ENCODE measurements around the gene PRR20G. TPM values are rescaled to one million over a fixed set of nuclear protein-coding genes. Genes with fewer than 3 reads are reported as not detected.

The PRR20G gene
- total RNA-seq, 1 experiment from 2014 or later, result not detected

GRCh38 chr3:127277561-127277960 is 10.3 kb downstream of the PRR20G start:
- Histone ChIP-seq H3K9ac (ENCODE audit: low read length) (no peak overlapping the region), H3K36me3 (ENCODE audit: insufficient read depth, low read length) (no peaks in the 10 kb centered on the region), H3K79me2 (ENCODE audit: low read length) (no peaks in the 10 kb centered on the region), H3K4me3 (ENCODE audit: low read length) (no peak overlapping the region), H3K4me1 (ENCODE audit: low read length) (no peaks in the 10 kb centered on the region), H2AFZ (ENCODE audit: low read length) (no peak overlapping the region), H3K4me2 (ENCODE audit: low read depth, low read length, poor library complexity, severe bottlenecking) (no peak overlapping the region), H3K9me3 (ENCODE audit: low read length) (no peaks in the 10 kb centered on the region), H4K20me1 (ENCODE audit: insufficient read depth, low read depth, low read length) (no peaks in the 10 kb centered on the region), H3K27me3 (ENCODE audit: low read length) (no peaks in the 10 kb centered on the region), H3K9me2 (replicated peaks; ENCODE audit: insufficient read depth, low read length) (no peaks in the 10 kb centered on the region), H3K27ac (ENCODE audit: low read length) (no peak overlapping the region)
- no peak for DNase-seq

DNA sequence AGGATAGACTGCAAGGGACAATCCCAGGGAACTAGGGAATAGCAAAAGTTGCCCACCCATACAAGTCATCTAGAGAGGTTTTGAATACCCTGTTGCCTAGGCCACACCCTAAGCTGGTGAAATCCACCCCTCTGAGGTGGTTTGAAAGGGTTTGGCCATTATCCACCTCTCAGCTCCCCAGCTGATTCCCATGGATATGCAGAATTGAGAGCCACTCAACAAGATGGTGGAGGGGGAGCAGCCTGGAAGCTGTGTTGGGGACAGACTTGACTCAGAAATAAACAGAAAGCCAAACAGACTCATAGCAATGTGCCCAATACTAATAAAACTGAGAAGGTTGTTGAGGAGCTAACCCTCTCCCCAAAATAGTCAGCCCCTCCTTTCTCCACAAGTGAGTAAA is 10.9 kb downstream of the PRR20G start:
- DNase-seq, result no peak
- H3K79me2 ChIP-seq (ENCODE audit: low read length), result no peaks in the 10 kb centered on the region
- H3K9ac ChIP-seq (ENCODE audit: low read length), result no peak overlapping the region
- H2AFZ ChIP-seq (ENCODE audit: low read length), result no peak overlapping the region
- no peak overlapping the region for H3K27ac ChIP-seq (ENCODE audit: low read length)
- H3K4me2 ChIP-seq (ENCODE audit: low read depth, low read length, poor library complexity, severe bottlenecking), result no peak overlapping the region
- no peaks in the 10 kb centered on the region for H3K4me1 ChIP-seq (ENCODE audit: low read length)
- no peaks in the 10 kb centered on the region for H3K9me3 ChIP-seq (ENCODE audit: low read length)
- H3K4me3 ChIP-seq (ENCODE audit: low read length), result no peak overlapping the region
- no peaks in the 10 kb centered on the region for H3K27me3 ChIP-seq (ENCODE audit: low read length)
- H3K9me2 ChIP-seq (replicated peaks; ENCODE audit: insufficient read depth, low read length), result no peaks in the 10 kb centered on the region
- no peaks in the 10 kb centered on the region for H3K36me3 ChIP-seq (ENCODE audit: insufficient read depth, low read length)
- no peaks in the 10 kb centered on the region for H4K20me1 ChIP-seq (ENCODE audit: insufficient read depth, low read depth, low read length)

GRCh38 chr3:127276396-127276795 is 11.4 kb downstream of the PRR20G start:
- Histone ChIP-seq H3K9me3 (ENCODE audit: low read length) (no peaks in the 10 kb centered on the region), H3K36me3 (ENCODE audit: insufficient read depth, low read length) (no peaks in the 10 kb centered on the region), H3K4me2 (ENCODE audit: low read depth, low read length, poor library complexity, severe bottlenecking) (no peak overlapping the region), H3K9me2 (replicated peaks; ENCODE audit: insufficient read depth, low read length) (no peaks in the 10 kb centered on the region), H4K20me1 (ENCODE audit: insufficient read depth, low read depth, low read length) (no peaks in the 10 kb centered on the region), H3K9ac (ENCODE audit: low read length) (no peak overlapping the region), H3K27ac (ENCODE audit: low read length) (no peak overlapping the region), H3K79me2 (ENCODE audit: low read length) (no peaks in the 10 kb centered on the region), H3K27me3 (ENCODE audit: low read length) (no peaks in the 10 kb centered on the region), H3K4me1 (ENCODE audit: low read length) (no peaks in the 10 kb centered on the region), H2AFZ (ENCODE audit: low read length) (no peak overlapping the region), H3K4me3 (ENCODE audit: low read length) (no peak overlapping the region)
- no peak for DNase-seq

GRCh38 chr3:127275287-127275781 is 12.5 kb downstream of the PRR20G start:
- H3K4me2 ChIP-seq (ENCODE audit: low read depth, low read length, poor library complexity, severe bottlenecking), result no peak overlapping the region
- no peak overlapping the region for H2AFZ ChIP-seq (ENCODE audit: low read length)
- no peaks in the 10 kb centered on the region for H3K27me3 ChIP-seq (ENCODE audit: low read length)
- H4K20me1 ChIP-seq (ENCODE audit: insufficient read depth, low read depth, low read length), result no peaks in the 10 kb centered on the region
- H3K79me2 ChIP-seq (ENCODE audit: low read length), result no peaks in the 10 kb centered on the region
- no peaks in the 10 kb centered on the region for H3K9me2 ChIP-seq (replicated peaks; ENCODE audit: insufficient read depth, low read length)
- no peaks in the 10 kb centered on the region for H3K9me3 ChIP-seq (ENCODE audit: low read length)
- H3K4me1 ChIP-seq (ENCODE audit: low read length), result no peaks in the 10 kb centered on the region
- no peak overlapping the region for H3K4me3 ChIP-seq (ENCODE audit: low read length)
- no peaks in the 10 kb centered on the region for H3K36me3 ChIP-seq (ENCODE audit: insufficient read depth, low read length)
- DNase-seq, result no peak
- H3K9ac ChIP-seq (ENCODE audit: low read length), result no peak overlapping the region
- no peak overlapping the region for H3K27ac ChIP-seq (ENCODE audit: low read length)

DNA sequence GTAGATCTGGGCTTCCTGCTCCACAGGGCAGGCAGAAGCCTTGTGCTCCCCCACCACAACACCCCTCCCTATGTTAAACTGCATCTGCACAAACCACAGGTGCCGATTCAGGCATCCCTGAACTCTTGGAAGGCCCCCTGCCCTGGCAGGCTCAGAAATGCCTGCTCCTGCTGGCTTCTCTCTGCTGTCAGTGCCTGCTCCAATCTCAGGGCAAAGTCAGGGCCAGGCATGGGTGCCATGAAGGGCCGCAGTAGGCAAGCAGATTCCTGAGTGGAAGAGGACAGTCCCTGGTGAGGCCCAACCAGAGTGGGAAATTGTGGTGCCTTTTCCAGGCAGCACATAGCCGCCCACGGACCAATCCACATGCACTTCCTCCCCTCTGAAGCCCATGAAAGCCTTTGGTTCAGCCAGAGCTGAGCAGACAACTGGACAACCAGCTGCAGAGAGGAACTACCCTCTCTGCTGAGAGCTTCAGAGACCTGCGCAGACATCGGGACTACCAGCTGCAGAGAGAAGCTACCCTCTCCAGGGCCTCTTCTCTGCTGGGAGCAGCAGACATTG is 13.6 kb downstream of the PRR20G start:
- H3K27ac ChIP-seq (ENCODE audit: low read length), result no peak overlapping the region
- H3K4me2 ChIP-seq (ENCODE audit: low read depth, low read length, poor library complexity, severe bottlenecking), result no peak overlapping the region
- no peaks in the 10 kb centered on the region for H3K9me2 ChIP-seq (replicated peaks; ENCODE audit: insufficient read depth, low read length)
- H3K9ac ChIP-seq (ENCODE audit: low read length), result no peak overlapping the region
- no peaks in the 10 kb centered on the region for H3K4me1 ChIP-seq (ENCODE audit: low read length)
- H3K4me3 ChIP-seq (ENCODE audit: low read length), result no peak overlapping the region
- no peaks in the 10 kb centered on the region for H3K27me3 ChIP-seq (ENCODE audit: low read length)
- H3K9me3 ChIP-seq (ENCODE audit: low read length), result no peaks in the 10 kb centered on the region
- no peaks in the 10 kb centered on the region for H4K20me1 ChIP-seq (ENCODE audit: insufficient read depth, low read depth, low read length)
- H3K36me3 ChIP-seq (ENCODE audit: insufficient read depth, low read length), result no peaks in the 10 kb centered on the region
- DNase-seq, result no peak
- no peak overlapping the region for H2AFZ ChIP-seq (ENCODE audit: low read length)
- no peaks in the 10 kb centered on the region for H3K79me2 ChIP-seq (ENCODE audit: low read length)

DNA sequence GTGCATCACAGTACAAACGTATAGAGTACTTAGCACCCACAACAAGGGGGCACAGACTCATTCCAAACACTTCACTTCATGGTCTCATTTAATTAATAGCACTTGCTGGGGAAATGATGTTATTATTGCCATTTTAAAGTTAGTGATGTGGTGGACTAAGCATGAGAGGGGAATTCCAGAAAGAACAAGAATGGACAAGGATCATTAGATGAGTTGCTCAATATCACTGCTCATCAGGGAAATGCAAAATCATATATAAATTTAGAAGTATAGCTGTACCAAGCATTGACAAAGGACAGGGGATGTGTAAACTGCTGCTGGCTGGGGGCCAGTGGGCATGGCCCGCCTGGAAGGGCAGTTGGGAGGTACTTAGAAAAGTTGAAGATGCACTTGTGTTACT is 14.6 kb downstream of the PRR20G start:
- Histone ChIP-seq H3K27ac (ENCODE audit: low read length) (no peak overlapping the region), H2AFZ (ENCODE audit: low read length) (no peak overlapping the region), H3K9me2 (replicated peaks; ENCODE audit: insufficient read depth, low read length) (no peaks in the 10 kb centered on the region), H3K9ac (ENCODE audit: low read length) (no peak overlapping the region), H3K27me3 (ENCODE audit: low read length) (no peaks in the 10 kb centered on the region), H3K36me3 (ENCODE audit: insufficient read depth, low read length) (no peaks in the 10 kb centered on the region), H3K9me3 (ENCODE audit: low read length) (no peaks in the 10 kb centered on the region), H3K79me2 (ENCODE audit: low read length) (no peaks in the 10 kb centered on the region), H4K20me1 (ENCODE audit: insufficient read depth, low read depth, low read length) (no peaks in the 10 kb centered on the region), H3K4me3 (ENCODE audit: low read length) (no peak overlapping the region), H3K4me1 (ENCODE audit: low read length) (no peaks in the 10 kb centered on the region), H3K4me2 (ENCODE audit: low read depth, low read length, poor library complexity, severe bottlenecking) (no peak overlapping the region)
- no peak for DNase-seq

DNA sequence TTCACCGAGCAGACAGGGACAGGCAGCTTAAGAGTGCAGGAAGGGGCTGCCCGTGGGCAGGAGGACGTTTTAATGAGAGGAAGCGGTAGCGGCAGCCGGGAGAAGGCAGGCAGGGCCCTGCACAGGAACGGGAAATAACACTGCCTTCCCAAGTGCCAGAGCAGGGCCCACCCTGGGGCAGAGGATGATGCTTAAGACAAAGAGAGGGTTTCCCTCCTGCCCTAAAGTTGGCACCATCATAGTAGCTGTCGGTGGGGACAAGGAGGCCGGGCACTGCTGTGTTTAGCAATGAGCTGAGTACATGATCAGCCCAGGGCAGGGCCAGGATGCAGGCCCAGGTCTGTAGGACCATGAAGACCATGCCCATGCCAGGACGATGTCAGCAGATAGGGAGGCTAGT is 21.7 kb downstream of the PRR20G start:
- Histone ChIP-seq H3K27ac (ENCODE audit: low read length) (no peak overlapping the region), H3K9ac (ENCODE audit: low read length) (no peak overlapping the region), H3K4me1 (ENCODE audit: low read length) (no peaks in the 10 kb centered on the region), H3K27me3 (ENCODE audit: low read length) (no peaks in the 10 kb centered on the region), H3K9me3 (ENCODE audit: low read length) (no peaks in the 10 kb centered on the region), H3K4me3 (ENCODE audit: low read length) (no peak overlapping the region), H4K20me1 (ENCODE audit: insufficient read depth, low read depth, low read length) (no peaks in the 10 kb centered on the region), H3K4me2 (ENCODE audit: low read depth, low read length, poor library complexity, severe bottlenecking) (no peak overlapping the region), H2AFZ (ENCODE audit: low read length) (no peak overlapping the region), H3K36me3 (ENCODE audit: insufficient read depth, low read length) (no peaks in the 10 kb centered on the region), H3K9me2 (replicated peaks; ENCODE audit: insufficient read depth, low read length) (no peaks in the 10 kb centered on the region), H3K79me2 (ENCODE audit: low read length) (no peaks in the 10 kb centered on the region)
- DNase-seq, result no peak

DNA sequence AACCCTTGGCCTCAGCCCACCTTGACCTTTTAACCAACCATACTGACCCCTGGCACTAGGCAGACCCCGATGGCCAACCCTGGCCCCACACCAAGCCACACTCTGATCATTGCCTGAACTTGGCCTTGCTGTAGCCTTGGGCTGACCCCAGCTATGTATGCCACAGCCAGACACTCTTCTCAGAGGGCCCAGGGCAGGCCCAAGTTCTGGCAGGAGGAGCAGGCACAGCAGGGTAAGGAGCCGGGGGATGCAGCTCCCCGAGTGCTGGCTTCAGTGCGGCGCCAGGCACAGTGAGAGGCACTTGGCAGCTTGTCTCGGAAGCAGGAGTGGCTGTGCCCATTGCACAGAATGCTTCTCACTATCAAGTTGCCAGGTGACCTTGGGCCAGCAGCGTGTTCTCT is 22.3 kb downstream of the PRR20G start:
- no peak overlapping the region for H3K4me2 ChIP-seq (ENCODE audit: low read depth, low read length, poor library complexity, severe bottlenecking)
- H3K27me3 ChIP-seq (ENCODE audit: low read length), result no peaks in the 10 kb centered on the region
- no peaks in the 10 kb centered on the region for H3K36me3 ChIP-seq (ENCODE audit: insufficient read depth, low read length)
- H3K27ac ChIP-seq (ENCODE audit: low read length), result no peak overlapping the region
- H3K9ac ChIP-seq (ENCODE audit: low read length), result no peak overlapping the region
- H2AFZ ChIP-seq (ENCODE audit: low read length), result no peak overlapping the region
- H3K79me2 ChIP-seq (ENCODE audit: low read length), result no peaks in the 10 kb centered on the region
- no peaks in the 10 kb centered on the region for H4K20me1 ChIP-seq (ENCODE audit: insufficient read depth, low read depth, low read length)
- no peaks in the 10 kb centered on the region for H3K9me3 ChIP-seq (ENCODE audit: low read length)
- no peak for DNase-seq
- no peak overlapping the region for H3K4me3 ChIP-seq (ENCODE audit: low read length)
- H3K4me1 ChIP-seq (ENCODE audit: low read length), result no peaks in the 10 kb centered on the region
- no peaks in the 10 kb centered on the region for H3K9me2 ChIP-seq (replicated peaks; ENCODE audit: insufficient read depth, low read length)

Measured in Karpas-422 (cell line).